ENCODE results near the gene TMOD1. TPM values are rescaled to one million over a fixed set of nuclear protein-coding genes. Genes with fewer than 3 reads are reported as not detected.

The TMOD1 gene
- total and polyA plus RNA-seq, 11 donors = 96.4 to 201 (median 158) TPM

- Histone ChIP-seq H3K27ac (peak overlapping the region in 7 of 12 donors; percentile 1 to 77 (median 24)), H3K27me3 (no peaks in the 10 kb centered on the region), H3K4me1 (peaks cover 0 to 80% (median 26%) of the 10 kb centered on the region in 12 donors), H3K4me3 (no peak overlapping the region), H3K36me3 (peaks cover 0 to 45% (median 27%) of the 10 kb centered on the region in 9 donors), H3K9me3 (no peaks in the 10 kb centered on the region)
- no peak for ATAC-seq
- 57 to 65% (median 57%) methylated on average over 4 of the region's 4 CpGs for WGBS, 4 donors
- no peak for DNase-seq
- intact Hi-C loops (cut with DNase I) = loop anchor here in 8 of 10 donors (5.0 to 10.0 kb wide), 7 partner anchors 35 to 185 kb away; partner anchors contain the start of genes TMOD1 (in 5 of the 8) and TDRD7 (in 1 of the 8)
- TF ChIP-seq CTCF (IDR thresholded peaks at IDR 0.05) = no peak
- TF ChIP-seq POLR2A (IDR thresholded peaks at IDR 0.05) = no peak
Observed at GRCh38 chr9:97596906-97597305, 95.4 kb downstream of the TMOD1 start.

GRCh38 chr9:97598461-97599288, 97.2 kb downstream of the TMOD1 start:
- intact Hi-C loops (cut with DNase I) = loop anchor here (1.0 to 10.0 kb wide), 11 partner anchors 36 to 186 kb away; partner anchors contain the start of genes TMOD1 (in 6 of the 10) and TDRD7 (in 1 of the 10)

GRCh38 chr9:97599314-97599846, 97.9 kb downstream of the TMOD1 start:
- TF ChIP-seq POLR2A (IDR thresholded peaks at IDR 0.05) (no peak), CTCF (IDR thresholded peaks at IDR 0.05) (peak in 1 of 12 donors; percentile 1)
- H3K4me1 ChIP-seq = peaks cover 0 to 72% (median 24%) of the 10 kb centered on the region in 12 donors
- H3K36me3 ChIP-seq = peaks cover 0 to 55% (median 51%) of the 10 kb centered on the region in 9 donors
- ATAC-seq = no peak
- no peak for DNase-seq
- H3K27me3 ChIP-seq = no peaks in the 10 kb centered on the region
- H3K4me3 ChIP-seq = no peak overlapping the region
- no peaks in the 10 kb centered on the region for H3K9me3 ChIP-seq
- peak overlapping the region in 6 of 12 donors; percentile 16 to 53 (median 25) for H3K27ac ChIP-seq
- intact Hi-C loops (cut with DNase I) = loop anchor here in 9 of 10 donors (1.0 to 10.0 kb wide), 11 partner anchors 37 to 187 kb away; partner anchors contain the start of genes TMOD1 (in 6 of the 9) and TDRD7 (in 1 of the 9)
- 35 to 64% (median 54%) methylated on average over 7 of the region's 7 CpGs for WGBS, 4 donors

More at GRCh38 chr9:97598461-97599288, 97.2 kb downstream of the TMOD1 start:
- TF ChIP-seq POLR2A (IDR thresholded peaks at IDR 0.05) (no peak), CTCF (IDR thresholded peaks at IDR 0.05) (peak; percentile 81 to 89 (median 86))
- H3K36me3 ChIP-seq = peaks cover 0 to 48% (median 44%) of the 10 kb centered on the region in 9 donors
- WGBS, 4 donors = 20 to 25% (median 22%) methylated on average over 11 of the region's 11 CpGs
- H3K27ac ChIP-seq = peak overlapping the region in 6 of 12 donors; percentile 16 to 53 (median 25)
- DNase-seq = peak in 4 of 5 donors; percentile 77 to 86 (median 79)
- H3K4me1 ChIP-seq = peaks cover 0 to 79% (median 29%) of the 10 kb centered on the region in 12 donors
- no peaks in the 10 kb centered on the region for H3K9me3 ChIP-seq
- H3K27me3 ChIP-seq = no peaks in the 10 kb centered on the region
- peak; percentile 45 to 74 (median 66) for ATAC-seq
- H3K4me3 ChIP-seq = no peak overlapping the region
